GM23338 (cell line): ENCODE data around the gene ZNF644. TPM values are rescaled to one million over a fixed set of nuclear protein-coding genes. Genes with fewer than 3 reads are reported as not detected.

Source experiments
- ATAC-seq: fragments of 200-7000 bp; cut with Tn5 transposase; 3 replicates; pipeline ENCODE4 v1.9.1; 2020
- DNase-seq: peaks from one replicate; pipeline ENCODE4 v3.0.0-alpha.2; 2015; ENCODE audit warnings: low spot score
- H2AFZ ChIP-seq: fragments of 200-600 bp; sonication (generic); 2 replicates; pipeline ENCODE4 v1.8.0; 2016; ENCODE audit warnings: antibody characterized with exemption, mild to moderate bottlenecking, moderate library complexity
- H3F3A ChIP-seq: fragments of 200-600 bp; sonication (generic); replicated peaks from 2 replicates; pipeline ENCODE4 v1.8.0; 2017; ENCODE audit warnings: antibody characterized with exemption, mixed run types, low read depth
- H3K27ac ChIP-seq: fragments of 200-600 bp; sonication (generic); 2 replicates; pipeline ENCODE4 v1.6.1; 2016; ENCODE audit warnings: low read depth
- H3K27me3 ChIP-seq: fragments of 200-600 bp; sonication (generic); 2 replicates; pipeline ENCODE4 v1.8.0; 2016; ENCODE audit warnings: mild to moderate bottlenecking, mixed run types, moderate library complexity; ENCODE audit not compliant: insufficient read depth
- H3K36me3 ChIP-seq: fragments of 200-600 bp; sonication (generic); 2 replicates; pipeline ENCODE4 v1.8.0; 2016; ENCODE audit warnings: mild to moderate bottlenecking; ENCODE audit not compliant: insufficient read depth
- H3K4me1 ChIP-seq: fragments of 200-600 bp; sonication (generic); 2 replicates; pipeline ENCODE4 v1.8.0; 2016; ENCODE audit warnings: mild to moderate bottlenecking, moderate library complexity; ENCODE audit not compliant: insufficient read depth
- H3K4me2 ChIP-seq: fragments of 200-600 bp; sonication (generic); 2 replicates; pipeline ENCODE4 v1.7.1; 2017; ENCODE audit warnings: mixed run types
- H3K4me3 ChIP-seq: fragments of 200-600 bp; sonication (generic); 2 replicates; pipeline ENCODE4 v1.6.1; 2016; ENCODE audit warnings: mixed run types
- H3K79me2 ChIP-seq: fragments of 200-600 bp; sonication (generic); replicated peaks from 2 replicates; pipeline ENCODE4 v1.8.0; 2017; ENCODE audit warnings: mild to moderate bottlenecking; ENCODE audit not compliant: insufficient read depth
- H3K9me2 ChIP-seq: fragments of 200-600 bp; sonication (generic); 2 replicates; pipeline ENCODE4 v1.8.0; 2017; ENCODE audit not compliant: insufficient read depth
- H4K20me1 ChIP-seq: fragments of 200-600 bp; sonication (generic); replicated peaks from 2 replicates; pipeline ENCODE4 v1.8.0; 2017; ENCODE audit warnings: mild to moderate bottlenecking; ENCODE audit not compliant: insufficient read depth
- H3K27ac Mint-ChIP-seq: 2 replicates; pipeline ENCODE4 v1.8.0; 2020; ENCODE audit warnings: inconsistent platforms, mild to moderate bottlenecking, moderate library complexity, mixed read lengths
- H3K27me3 Mint-ChIP-seq: 3 replicates; pipeline ENCODE4 v1.8.0; 2022; ENCODE audit warnings: low read depth, mild to moderate bottlenecking, moderate library complexity, mixed read lengths, inconsistent platforms; ENCODE audit not compliant: insufficient read depth, poor library complexity
- H3K36me3 Mint-ChIP-seq: 3 replicates; pipeline ENCODE4 v1.8.0; 2021; ENCODE audit warnings: low read depth, mild to moderate bottlenecking, inconsistent platforms, moderate library complexity, mixed read lengths
- H3K4me1 Mint-ChIP-seq: 3 replicates; pipeline ENCODE4 v1.8.0; 2020; ENCODE audit warnings: mild to moderate bottlenecking, inconsistent platforms, mixed read lengths
- H3K4me3 Mint-ChIP-seq: 3 replicates; pipeline ENCODE4 v1.8.0; 2021; ENCODE audit warnings: moderate library complexity, mild to moderate bottlenecking, inconsistent platforms, mixed read lengths
- H3K9me3 Mint-ChIP-seq: 3 replicates; pipeline ENCODE4 v1.8.0; 2020; ENCODE audit warnings: moderate library complexity, mild to moderate bottlenecking, inconsistent platforms, mixed read lengths
- EZH2phosphoT487 ChIP-seq: fragments of 200-600 bp; sonication (generic); IDR thresholded peaks from one replicate; pipeline ENCODE4 v1.8.1; 2018; ENCODE audit warnings: antibody characterized with exemption; ENCODE audit not compliant: unreplicated experiment
- JUNB ChIP-seq: IDR thresholded peaks from one replicate; pipeline ENCODE4 v1.6.1; 2016; ENCODE audit warnings: antibody characterized with exemption; ENCODE audit not compliant: unreplicated experiment
- NANOG ChIP-seq: IDR thresholded peaks from 2 replicates; pipeline ENCODE4 v1.6.1; 2016; ENCODE audit warnings: antibody characterized with exemption, borderline replicate concordance
- POLR2AphosphoS5 ChIP-seq: IDR thresholded peaks from 2 replicates; pipeline ENCODE4 v1.6.1; 2016; ENCODE audit warnings: antibody characterized with exemption, low read depth
- REST ChIP-seq: IDR thresholded peaks from one replicate; pipeline ENCODE4 v1.6.1; 2018; ENCODE audit warnings: antibody characterized with exemption; ENCODE audit not compliant: unreplicated experiment
- STAT1 ChIP-seq: IDR thresholded peaks from one replicate; pipeline ENCODE4 v1.6.1; 2016; ENCODE audit warnings: antibody characterized with exemption; ENCODE audit not compliant: unreplicated experiment
- ZNF331 ChIP-seq: fragments of 250-450 bp; sonication (Bioruptor Pico); IDR thresholded peaks from 2 replicates; pipeline ENCODE4 v1.5.0; 2020; ENCODE audit warnings: low read depth, mild to moderate bottlenecking, moderate library complexity
- polyA plus RNA-seq: library from polyadenylated mRNA; unstranded; fragments of >200 nt; fragmentation: Nextera tagmentation; extraction: Ambion mirVana; gene quantifications from 2 replicates; pipeline ENCODE4 v1.2.1, GENCODE V29; 2016
- total RNA-seq: library from RNA; depleted of rRNA; stranded (reverse); fragments of >200 nt; shearing (Covaris generic); gene quantifications from 2 replicates; pipeline ENCODE4 v1.2.3, GENCODE V29; 2014
- TF ChIP-seq, protein P1 (sequence below), 2 experiments: fragments of 200-600 bp in 1 of 2; sonication (generic) in 1 of 2; conservative IDR thresholded peaks; 2 replicates each; pipeline versions ENCODE4 v1.5.1 to v1.6.1; 2016 to 2017; ENCODE audit warnings: antibody characterized with exemption in 2 of 2, low read depth in 2 of 2, mild to moderate bottlenecking in 2 of 2, moderate library complexity in 1 of 2
- TF ChIP-seq, protein P2 (sequence below): IDR thresholded peaks from 2 replicates; pipeline ENCODE4 v1.6.1; 2016; ENCODE audit warnings: antibody characterized with exemption

The ZNF644 gene
- total and polyA plus RNA-seq, 2 experiments from 2014 or later = 101 to 103 TPM

- no peaks in the 10 kb centered on the region for H3F3A ChIP-seq
- TF ChIP-seq, protein P1, sequence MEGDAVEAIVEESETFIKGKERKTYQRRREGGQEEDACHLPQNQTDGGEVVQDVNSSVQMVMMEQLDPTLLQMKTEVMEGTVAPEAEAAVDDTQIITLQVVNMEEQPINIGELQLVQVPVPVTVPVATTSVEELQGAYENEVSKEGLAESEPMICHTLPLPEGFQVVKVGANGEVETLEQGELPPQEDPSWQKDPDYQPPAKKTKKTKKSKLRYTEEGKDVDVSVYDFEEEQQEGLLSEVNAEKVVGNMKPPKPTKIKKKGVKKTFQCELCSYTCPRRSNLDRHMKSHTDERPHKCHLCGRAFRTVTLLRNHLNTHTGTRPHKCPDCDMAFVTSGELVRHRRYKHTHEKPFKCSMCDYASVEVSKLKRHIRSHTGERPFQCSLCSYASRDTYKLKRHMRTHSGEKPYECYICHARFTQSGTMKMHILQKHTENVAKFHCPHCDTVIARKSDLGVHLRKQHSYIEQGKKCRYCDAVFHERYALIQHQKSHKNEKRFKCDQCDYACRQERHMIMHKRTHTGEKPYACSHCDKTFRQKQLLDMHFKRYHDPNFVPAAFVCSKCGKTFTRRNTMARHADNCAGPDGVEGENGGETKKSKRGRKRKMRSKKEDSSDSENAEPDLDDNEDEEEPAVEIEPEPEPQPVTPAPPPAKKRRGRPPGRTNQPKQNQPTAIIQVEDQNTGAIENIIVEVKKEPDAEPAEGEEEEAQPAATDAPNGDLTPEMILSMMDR (conservative IDR thresholded peaks at IDR 0.05; ENCODE audit: low read depth in 2 of 2) = no peak
- no peak for TF ChIP-seq ZNF331 (CRISPR knock-in tag)
- no peak for TF ChIP-seq POLR2AphosphoS5
- no peak for TF ChIP-seq JUNB
- no peak for TF ChIP-seq STAT1
- no peak for TF ChIP-seq EZH2phosphoT487
- peaks cover 46% of the 10 kb centered on the region for H4K20me1 ChIP-seq
- Mint-ChIP-seq H3K27me3 (peaks cover 5% of the 10 kb centered on the region), H3K9me3 (no peaks in the 10 kb centered on the region), H3K36me3 (peaks cover 9% of the 10 kb centered on the region), H3K27ac (no peak overlapping the region), H3K4me3 (no peak overlapping the region), H3K4me1 (peaks cover 2% of the 10 kb centered on the region; the same call in 2 of the 3 replicates)
- no peak overlapping the region for H3K4me2 ChIP-seq
- no peak overlapping the region for H3K27ac ChIP-seq
- H3K36me3 ChIP-seq = no peaks in the 10 kb centered on the region; the same call in 1 of the 2 replicates
- H3K4me1 ChIP-seq = 0 out of 2 replicates have a peak, but pooled peaks cover 6% of the 10 kb centered on the region
- peaks cover 98% of the 10 kb centered on the region for H3K79me2 ChIP-seq
- H3K9me2 ChIP-seq = no peaks in the 10 kb centered on the region
- DNase-seq (no peak), ATAC-seq (no peak)
- no peak overlapping the region for H2AFZ ChIP-seq
- no peaks in the 10 kb centered on the region for H3K27me3 ChIP-seq
- no peak overlapping the region for H3K4me3 ChIP-seq
These were observed 76.5 kb downstream of the ZNF644 start for GRCh38 chr1:90945287-90945686.

- peaks cover 37% of the 10 kb centered on the region for H4K20me1 ChIP-seq
- ATAC-seq = no peak
- no peaks in the 10 kb centered on the region for H3F3A ChIP-seq
- 0 out of 2 replicates have a peak, but pooled peaks cover 5% of the 10 kb centered on the region for H3K4me1 ChIP-seq
- H3K36me3 Mint-ChIP-seq = peaks cover 22% of the 10 kb centered on the region
- no peak overlapping the region for H3K4me3 ChIP-seq
- TF ChIP-seq POLR2AphosphoS5 (no peak), NANOG (no peak), EZH2phosphoT487 (no peak)
- H3K4me1 Mint-ChIP-seq = peaks cover 2% of the 10 kb centered on the region; the same call in 1 of the 3 replicates
- H3K27me3 Mint-ChIP-seq = peaks cover 1% of the 10 kb centered on the region
- no peak overlapping the region for H3K27ac ChIP-seq
- H3K9me3 Mint-ChIP-seq = no peaks in the 10 kb centered on the region
- no peak for DNase-seq
- H3K4me2 ChIP-seq = no peak overlapping the region
- no peak overlapping the region for H3K4me3 Mint-ChIP-seq
- no peak overlapping the region for H2AFZ ChIP-seq
- H3K36me3 ChIP-seq = peaks cover 3% of the 10 kb centered on the region; the same call in 1 of the 2 replicates
- H3K27me3 ChIP-seq = no peaks in the 10 kb centered on the region
- H3K79me2 ChIP-seq = peaks cover 99% of the 10 kb centered on the region
- H3K9me2 ChIP-seq = no peaks in the 10 kb centered on the region
- H3K27ac Mint-ChIP-seq = no peak overlapping the region
These were observed 77.9 kb downstream of the ZNF644 start for GRCh38 chr1:90943966-90944365.

- peaks cover 21% of the 10 kb centered on the region for H3K4me1 Mint-ChIP-seq
- Histone ChIP-seq H3K27ac (no peak overlapping the region), H2AFZ (no peak overlapping the region), H3K4me3 (no peak overlapping the region), H3F3A (no peaks in the 10 kb centered on the region), H4K20me1 (peaks cover 25% of the 10 kb centered on the region), H3K9me2 (no peaks in the 10 kb centered on the region), H3K4me1 (0 out of 2 replicates have a peak, but pooled peaks cover 10% of the 10 kb centered on the region), H3K27me3 (no peaks in the 10 kb centered on the region), H3K4me2 (no peak overlapping the region), H3K36me3 (peaks cover 3% of the 10 kb centered on the region; the same call in 1 of the 2 replicates), H3K79me2 (peaks cover 99% of the 10 kb centered on the region)
- H3K36me3 Mint-ChIP-seq = peaks cover 36% of the 10 kb centered on the region
- TF ChIP-seq JUNB = no peak
- no peak for TF ChIP-seq REST
- TF ChIP-seq, protein P2, sequence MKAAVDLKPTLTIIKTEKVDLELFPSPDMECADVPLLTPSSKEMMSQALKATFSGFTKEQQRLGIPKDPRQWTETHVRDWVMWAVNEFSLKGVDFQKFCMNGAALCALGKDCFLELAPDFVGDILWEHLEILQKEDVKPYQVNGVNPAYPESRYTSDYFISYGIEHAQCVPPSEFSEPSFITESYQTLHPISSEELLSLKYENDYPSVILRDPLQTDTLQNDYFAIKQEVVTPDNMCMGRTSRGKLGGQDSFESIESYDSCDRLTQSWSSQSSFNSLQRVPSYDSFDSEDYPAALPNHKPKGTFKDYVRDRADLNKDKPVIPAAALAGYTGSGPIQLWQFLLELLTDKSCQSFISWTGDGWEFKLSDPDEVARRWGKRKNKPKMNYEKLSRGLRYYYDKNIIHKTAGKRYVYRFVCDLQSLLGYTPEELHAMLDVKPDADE = no peak
- no peak for TF ChIP-seq POLR2AphosphoS5
- no peak for DNase-seq
- ATAC-seq = no peak
- no peak overlapping the region for H3K27ac Mint-ChIP-seq
- H3K9me3 Mint-ChIP-seq = no peaks in the 10 kb centered on the region
- peaks cover 4% of the 10 kb centered on the region for H3K27me3 Mint-ChIP-seq
- H3K4me3 Mint-ChIP-seq = no peak overlapping the region
These were observed 81.1 kb downstream of the ZNF644 start for GRCh38 chr1:90940746-90941145.
